ENCODE results near the gene RHOD. TPM values are rescaled to one million over a fixed set of nuclear protein-coding genes. Genes with fewer than 3 reads are reported as not detected.

The RHOD gene
- total and polyA plus RNA-seq, 10 of the 15 experiments (the other 5 are each of a cell fraction or from before 2014, with no cell fraction given), result 0.15 to 2.6 (median 1.9) TPM; not detected in 2

GRCh38 chr11:67041602-67042001, 15.0 kb upstream of the RHOD start:
- H3K9ac ChIP-seq (ENCODE audit: control insufficient read depth, insufficient read depth, low read length), result no peak overlapping the region
- CTCF ChIA-PET, result no interaction called here
- ATAC-seq, result no peak
- SMC1A ChIA-PET (ENCODE audit: uncharacterized antibody, unreplicated experiment), result no interaction called here
- 74% methylated on average over 3 of the region's 3 CpGs for WGBS (ENCODE audit: insufficient coverage, insufficient replicate concordance, low lambda C conversion rate, missing lambda C conversion rate)
- peaks cover 18% of the 10 kb centered on the region for H3K4me1 ChIP-seq (ENCODE audit: control insufficient read depth, insufficient read depth, low read length)
- POLR2A ChIA-PET, result no interaction called here
- no peak overlapping the region for H3K4me3 ChIP-seq
- H3K79me2 ChIP-seq (ENCODE audit: control insufficient read depth, insufficient read depth, low read length), result no peaks in the 10 kb centered on the region
- intact Hi-C loops (cut with micrococcal nuclease; ENCODE audit: unreplicated experiment) (no loop called here), in situ Hi-C loops (cut with MboI) (no loop called here)
- RAD21 ChIA-PET (ENCODE audit: unreplicated experiment), result no interaction called here
- H3K36me3 ChIP-seq (ENCODE audit: control insufficient read depth in 2 of 2, insufficient read depth in 2 of 2, low read length in 1 of 2), result no peaks in the 10 kb centered on the region
- TF ChIP-seq KDM1A (IDR thresholded peaks at IDR 0.05; ENCODE audit: borderline replicate concordance) (no peak), STAT3 (IDR thresholded peaks at IDR 0.05; ENCODE audit: low read depth, low read length) (no peak), SMC3 (IDR thresholded peaks at IDR 0.05; ENCODE audit: borderline replicate concordance, low read length) (no peak), CREB1 (IDR thresholded peaks at IDR 0.05; ENCODE audit: low read depth) (no peak), ZNF207 (IDR thresholded peaks at IDR 0.05; ENCODE audit: borderline replicate concordance) (no peak), CEBPB (IDR thresholded peaks at IDR 0.05; ENCODE audit: borderline replicate concordance in 1 of 2, low read depth in 2 of 2, low read length in 2 of 2) (no peak), SP1 (IDR thresholded peaks at IDR 0.05; ENCODE audit: low read depth, low read length) (no peak), ZBED1 (IDR thresholded peaks at IDR 0.05; ENCODE audit: borderline replicate concordance) (no peak), SPI1 (IDR thresholded peaks at IDR 0.05; ENCODE audit: borderline replicate concordance, insufficient read depth, low read depth, low read length) (no peak), MXI1 (IDR thresholded peaks at IDR 0.05; ENCODE audit: low read depth, low read length) (no peak), ZZZ3 (IDR thresholded peaks at IDR 0.05; ENCODE audit: control insufficient read depth, insufficient read length, low read depth) (no peak), NFYB (IDR thresholded peaks at IDR 0.05; ENCODE audit: insufficient read depth, low read depth, low read length) (no peak), YBX1 (IDR thresholded peaks at IDR 0.05) (no peak), TCF7 (IDR thresholded peaks at IDR 0.05; ENCODE audit: borderline replicate concordance) (no peak), WRNIP1 (IDR thresholded peaks at IDR 0.05; ENCODE audit: borderline replicate concordance, low read depth, low read length) (no peak)
- TF ChIP-seq, protein P1, sequence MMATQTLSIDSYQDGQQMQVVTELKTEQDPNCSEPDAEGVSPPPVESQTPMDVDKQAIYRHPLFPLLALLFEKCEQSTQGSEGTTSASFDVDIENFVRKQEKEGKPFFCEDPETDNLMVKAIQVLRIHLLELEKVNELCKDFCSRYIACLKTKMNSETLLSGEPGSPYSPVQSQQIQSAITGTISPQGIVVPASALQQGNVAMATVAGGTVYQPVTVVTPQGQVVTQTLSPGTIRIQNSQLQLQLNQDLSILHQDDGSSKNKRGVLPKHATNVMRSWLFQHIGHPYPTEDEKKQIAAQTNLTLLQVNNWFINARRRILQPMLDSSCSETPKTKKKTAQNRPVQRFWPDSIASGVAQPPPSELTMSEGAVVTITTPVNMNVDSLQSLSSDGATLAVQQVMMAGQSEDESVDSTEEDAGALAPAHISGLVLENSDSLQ (IDR thresholded peaks at IDR 0.05), result no peak
- TF ChIP-seq, protein P2, sequence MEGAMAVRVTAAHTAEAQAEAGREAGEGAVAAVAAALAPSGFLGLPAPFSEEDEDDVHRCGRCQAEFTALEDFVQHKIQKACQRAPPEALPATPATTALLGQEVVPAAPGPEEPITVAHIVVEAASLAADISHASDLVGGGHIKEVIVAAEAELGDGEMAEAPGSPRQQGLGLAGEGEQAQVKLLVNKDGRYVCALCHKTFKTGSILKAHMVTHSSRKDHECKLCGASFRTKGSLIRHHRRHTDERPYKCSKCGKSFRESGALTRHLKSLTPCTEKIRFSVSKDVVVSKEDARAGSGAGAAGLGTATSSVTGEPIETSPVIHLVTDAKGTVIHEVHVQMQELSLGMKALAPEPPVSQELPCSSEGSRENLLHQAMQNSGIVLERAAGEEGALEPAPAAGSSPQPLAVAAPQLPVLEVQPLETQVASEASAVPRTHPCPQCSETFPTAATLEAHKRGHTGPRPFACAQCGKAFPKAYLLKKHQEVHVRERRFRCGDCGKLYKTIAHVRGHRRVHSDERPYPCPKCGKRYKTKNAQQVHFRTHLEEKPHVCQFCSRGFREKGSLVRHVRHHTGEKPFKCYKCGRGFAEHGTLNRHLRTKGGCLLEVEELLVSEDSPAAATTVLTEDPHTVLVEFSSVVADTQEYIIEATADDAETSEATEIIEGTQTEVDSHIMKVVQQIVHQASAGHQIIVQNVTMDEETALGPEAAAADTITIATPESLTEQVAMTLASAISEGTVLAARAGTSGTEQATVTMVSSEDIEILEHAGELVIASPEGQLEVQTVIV (IDR thresholded peaks at IDR 0.05; ENCODE audit: borderline replicate concordance, partially characterized antibody), result no peak
- TF ChIP-seq, protein P3, sequence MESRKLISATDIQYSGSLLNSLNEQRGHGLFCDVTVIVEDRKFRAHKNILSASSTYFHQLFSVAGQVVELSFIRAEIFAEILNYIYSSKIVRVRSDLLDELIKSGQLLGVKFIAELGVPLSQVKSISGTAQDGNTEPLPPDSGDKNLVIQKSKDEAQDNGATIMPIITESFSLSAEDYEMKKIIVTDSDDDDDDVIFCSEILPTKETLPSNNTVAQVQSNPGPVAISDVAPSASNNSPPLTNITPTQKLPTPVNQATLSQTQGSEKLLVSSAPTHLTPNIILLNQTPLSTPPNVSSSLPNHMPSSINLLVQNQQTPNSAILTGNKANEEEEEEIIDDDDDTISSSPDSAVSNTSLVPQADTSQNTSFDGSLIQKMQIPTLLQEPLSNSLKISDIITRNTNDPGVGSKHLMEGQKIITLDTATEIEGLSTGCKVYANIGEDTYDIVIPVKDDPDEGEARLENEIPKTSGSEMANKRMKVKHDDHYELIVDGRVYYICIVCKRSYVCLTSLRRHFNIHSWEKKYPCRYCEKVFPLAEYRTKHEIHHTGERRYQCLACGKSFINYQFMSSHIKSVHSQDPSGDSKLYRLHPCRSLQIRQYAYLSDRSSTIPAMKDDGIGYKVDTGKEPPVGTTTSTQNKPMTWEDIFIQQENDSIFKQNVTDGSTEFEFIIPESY (IDR thresholded peaks at IDR 0.05), result no peak
- no TSS peak for BruUV-seq (replicated peaks)
- no peaks in the 10 kb centered on the region for H4K20me1 ChIP-seq (ENCODE audit: control insufficient read depth, insufficient read depth)
- H3K9me3 ChIP-seq (replicated peaks; ENCODE audit: control insufficient read depth, insufficient read depth, low read length), result no peaks in the 10 kb centered on the region
- H3K27ac ChIP-seq (ENCODE audit: control insufficient read depth, insufficient read depth), result no peak overlapping the region
- DNase-seq (ENCODE audit: low read depth, low spot score), result no peak
- no peak for FAIRE-seq
- H3K4me2 ChIP-seq (ENCODE audit: control insufficient read depth, insufficient read depth), result no peak overlapping the region
- peaks cover 0 to 11% of the 10 kb centered on the region in 2 experiments; a peak in 3 of 4 replicates for H3K27me3 ChIP-seq (replicated peaks in 1 of 2; ENCODE audit: control insufficient read depth in 2 of 2, insufficient read depth in 2 of 2, low read length in 1 of 2)
- H2AFZ ChIP-seq (ENCODE audit: control insufficient read depth, low read depth, low read length), result no peak overlapping the region
